Measurements from ENCODE around the gene VWC2L.

- TF ChIP-seq TAF1 (IDR thresholded peaks at IDR 0.05; ENCODE audit: low read depth, low read length) = no peak
- no peak for TF ChIP-seq ATF2 (IDR thresholded peaks at IDR 0.05; ENCODE audit: low read length)
- TF ChIP-seq HDAC2 (IDR thresholded peaks at IDR 0.05; ENCODE audit: borderline replicate concordance in 1 of 2, low read depth in 2 of 2, low read length in 2 of 2) = no peak
- TF ChIP-seq CTCF (IDR thresholded peaks at IDR 0.05; ENCODE audit: control extremely low read depth in 1 of 3, insufficient read depth in 1 of 3, low read depth in 1 of 3, low read length in 3 of 3) = no peak
- no peak for TF ChIP-seq SP1 (IDR thresholded peaks at IDR 0.05; ENCODE audit: low read depth, low read length)
- TF ChIP-seq TCF12 (IDR thresholded peaks at IDR 0.05; ENCODE audit: low read depth, low read length) = no peak
- TF ChIP-seq KDM1A (IDR thresholded peaks at IDR 0.05; ENCODE audit: borderline replicate concordance, low read length) = no peak
- no peak for TF ChIP-seq SRF (IDR thresholded peaks at IDR 0.05; ENCODE audit: low read depth, low read length)
These were observed 71.9 kb downstream of the VWC2L start for GRCh38 chr2:214482728-214483127.

Measured in H1 (cell line).